Astrocyte (in vitro differentiated cells and primary cell): Measurements from ENCODE around the gene PPL.

Experiments used
- CTCF ChIP-seq: IDR thresholded peaks from 2 replicates; pipeline ENCODE4 v1.5.1; 2011; ENCODE audit warnings: low read depth, mild to moderate bottlenecking, inconsistent platforms, low read length, moderate library complexity; ENCODE audit not compliant: insufficient read depth
- EZH2 ChIP-seq: IDR thresholded peaks from 2 replicates; pipeline ENCODE4 v1.6.1; 2012; ENCODE audit warnings: mild to moderate bottlenecking, low read length, inconsistent platforms; ENCODE audit not compliant: insufficient read depth

- no peak for TF ChIP-seq CTCF
- no peak for TF ChIP-seq EZH2
These were observed 57.9 kb downstream of the PPL start for GRCh38 chr16:4879049-4879448.
